ENCODE measurements around the gene PVALEF.

DNA sequence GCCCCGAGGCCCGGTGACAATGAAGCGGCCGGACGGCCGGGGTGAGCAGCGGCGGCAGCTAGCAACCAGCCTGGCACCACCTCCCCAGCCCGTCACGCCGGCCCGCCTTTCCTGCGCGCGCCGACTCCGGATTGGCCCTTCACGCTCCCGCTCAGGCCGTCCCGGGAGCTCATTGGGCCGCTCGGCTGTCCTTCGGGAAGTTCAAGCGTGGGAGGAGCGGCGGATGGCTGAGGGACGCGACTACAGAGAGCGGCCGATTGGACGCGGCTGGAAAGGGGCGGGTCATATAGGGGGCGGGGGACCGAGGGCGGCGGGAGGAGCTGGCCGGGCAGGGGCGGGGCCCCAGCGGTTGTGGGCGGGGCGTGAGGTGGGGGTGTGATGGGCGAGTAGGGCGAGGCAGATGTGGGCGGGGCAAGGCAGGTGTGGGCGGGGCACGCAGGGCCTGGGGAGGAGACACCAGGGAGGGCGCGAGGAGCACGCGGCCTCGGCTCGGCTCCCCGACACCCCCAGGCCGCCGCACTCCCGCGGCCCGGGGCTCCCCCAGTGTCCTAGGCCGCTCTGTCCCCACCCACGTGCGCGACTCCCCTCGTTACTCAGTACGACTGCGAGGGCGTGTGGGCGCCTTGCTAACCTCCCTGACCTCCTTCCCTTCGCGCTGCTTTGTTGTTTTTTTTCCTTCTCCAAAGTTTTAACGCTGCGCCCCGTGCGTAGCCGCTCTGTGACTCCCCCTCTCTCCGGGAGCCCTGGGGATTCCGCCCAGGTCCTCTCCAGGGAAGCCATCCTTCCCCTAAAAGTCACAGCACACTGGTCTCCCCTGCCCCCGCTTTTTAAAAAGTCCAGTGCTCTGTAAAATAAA is 57.8 kb downstream of the PVALEF start, which contains the start of gene CEP131:
- TF ChIP-seq, protein P1, sequence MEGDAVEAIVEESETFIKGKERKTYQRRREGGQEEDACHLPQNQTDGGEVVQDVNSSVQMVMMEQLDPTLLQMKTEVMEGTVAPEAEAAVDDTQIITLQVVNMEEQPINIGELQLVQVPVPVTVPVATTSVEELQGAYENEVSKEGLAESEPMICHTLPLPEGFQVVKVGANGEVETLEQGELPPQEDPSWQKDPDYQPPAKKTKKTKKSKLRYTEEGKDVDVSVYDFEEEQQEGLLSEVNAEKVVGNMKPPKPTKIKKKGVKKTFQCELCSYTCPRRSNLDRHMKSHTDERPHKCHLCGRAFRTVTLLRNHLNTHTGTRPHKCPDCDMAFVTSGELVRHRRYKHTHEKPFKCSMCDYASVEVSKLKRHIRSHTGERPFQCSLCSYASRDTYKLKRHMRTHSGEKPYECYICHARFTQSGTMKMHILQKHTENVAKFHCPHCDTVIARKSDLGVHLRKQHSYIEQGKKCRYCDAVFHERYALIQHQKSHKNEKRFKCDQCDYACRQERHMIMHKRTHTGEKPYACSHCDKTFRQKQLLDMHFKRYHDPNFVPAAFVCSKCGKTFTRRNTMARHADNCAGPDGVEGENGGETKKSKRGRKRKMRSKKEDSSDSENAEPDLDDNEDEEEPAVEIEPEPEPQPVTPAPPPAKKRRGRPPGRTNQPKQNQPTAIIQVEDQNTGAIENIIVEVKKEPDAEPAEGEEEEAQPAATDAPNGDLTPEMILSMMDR (IDR thresholded peaks at IDR 0.05; ENCODE audit: low read length), result no peak
- no peak for TF ChIP-seq EZH2 (optimal IDR thresholded peaks at IDR 0.05; ENCODE audit: low read depth, low read length)

Data from MM.1S (cell line).